Mesenchymal stem cell (in vitro differentiated cells and primary cell): Measurements from ENCODE around the gene SLC6A17.

Experiments used
- DNase-seq: peaks from one replicate; pipeline ENCODE4 v3.0.0-alpha.2; 2013
- H2AFZ ChIP-seq: one replicate; pipeline ENCODE4 v1.6.1; 2013; ENCODE audit warnings: low read depth, mild to moderate bottlenecking, control low read depth, inconsistent platforms, low read length, moderate library complexity
- H2AK5ac ChIP-seq: 2 replicates; pipeline ENCODE4 v1.6.1; 2013; ENCODE audit warnings: low read length, moderate library complexity, mild to moderate bottlenecking, inconsistent platforms; ENCODE audit not compliant: severe bottlenecking
- H2BK120ac ChIP-seq: one replicate; pipeline ENCODE4 v1.6.1; 2013; ENCODE audit warnings: low read depth, mild to moderate bottlenecking, inconsistent platforms, low read length, moderate library complexity
- H2BK12ac ChIP-seq, 2 experiments: one replicate each; pipeline ENCODE4 v1.6.1; 2013; ENCODE audit warnings: inconsistent platforms in 2 of 2, low read length in 2 of 2, mild to moderate bottlenecking in 2 of 2, moderate library complexity in 2 of 2, control low read depth in 1 of 2
- H2BK15ac ChIP-seq: one replicate; pipeline ENCODE4 v1.6.1; 2013; ENCODE audit warnings: mild to moderate bottlenecking, low read depth, inconsistent platforms; ENCODE audit not compliant: poor library complexity, severe bottlenecking
- H2BK5ac ChIP-seq: 2 replicates; pipeline ENCODE4 v1.6.1; 2013; ENCODE audit warnings: low read depth, mild to moderate bottlenecking, low read length, control low read depth, inconsistent platforms; ENCODE audit not compliant: poor library complexity, severe bottlenecking
- H3K14ac ChIP-seq, 2 experiments: one replicate each; pipeline ENCODE4 v1.6.1; 2013; ENCODE audit warnings: inconsistent platforms in 2 of 2, low read length in 2 of 2, control low read depth in 1 of 2, mild to moderate bottlenecking in 1 of 2, moderate library complexity in 1 of 2
- H3K18ac ChIP-seq, 2 experiments: one replicate each; pipeline ENCODE4 v1.6.1; 2013; ENCODE audit warnings: inconsistent platforms in 2 of 2, low read length in 2 of 2, control low read depth in 1 of 2, low read depth in 1 of 2, mild to moderate bottlenecking in 1 of 2
- H3K23ac ChIP-seq, 2 experiments: one replicate each; pipeline ENCODE4 v1.6.1; 2013; ENCODE audit warnings: inconsistent platforms in 2 of 2, low read length in 2 of 2, mild to moderate bottlenecking in 2 of 2, moderate library complexity in 2 of 2, control low read depth in 1 of 2
- H3K27ac ChIP-seq: 2 replicates; pipeline ENCODE4 v1.5.1; 2013; ENCODE audit warnings: mild to moderate bottlenecking, moderate library complexity, low read length, control low read depth, inconsistent platforms; ENCODE audit not compliant: poor library complexity, severe bottlenecking
- H3K27me3 ChIP-seq, 2 experiments: 2 replicates each; pipeline versions ENCODE4 v1.6.1 to v1.7.0; 2013; ENCODE audit warnings: low read length in 2 of 2, mild to moderate bottlenecking in 2 of 2, moderate library complexity in 2 of 2, control low read depth in 1 of 2, inconsistent platforms in 1 of 2; ENCODE audit not compliant: control insufficient read depth in 1 of 2, insufficient read depth in 1 of 2
- H3K36me3 ChIP-seq, 2 experiments: 2 replicates each; pipeline versions ENCODE4 v1.6.1 to v1.7.0; 2013; ENCODE audit warnings: low read length in 2 of 2, control low read depth in 1 of 2, inconsistent platforms in 1 of 2, low read depth in 1 of 2, mild to moderate bottlenecking in 1 of 2; ENCODE audit not compliant: insufficient read depth in 2 of 2, control insufficient read depth in 1 of 2
- H3K4ac ChIP-seq, 2 experiments: one replicate each; pipeline ENCODE4 v1.6.1; 2013; ENCODE audit warnings: inconsistent platforms in 2 of 2, low read length in 2 of 2, mild to moderate bottlenecking in 2 of 2, moderate library complexity in 2 of 2, control low read depth in 1 of 2, low read depth in 1 of 2
- H3K4me1 ChIP-seq: 2 replicates; pipeline ENCODE4 v1.6.1; 2013; ENCODE audit warnings: low read depth, low read length, control low read depth; ENCODE audit not compliant: control insufficient read depth, insufficient read depth
- H3K4me2 ChIP-seq: 2 replicates; pipeline ENCODE4 v1.6.1; 2013; ENCODE audit warnings: low read length, mild to moderate bottlenecking, inconsistent platforms; ENCODE audit not compliant: poor library complexity, severe bottlenecking
- H3K4me3 ChIP-seq, 2 experiments: 2 replicates each; pipeline versions ENCODE4 v1.5.1 to v1.7.0; 2013; ENCODE audit warnings: low read length in 2 of 2, mild to moderate bottlenecking in 2 of 2, control low read depth in 1 of 2, low read depth in 1 of 2; ENCODE audit not compliant: insufficient read depth in 1 of 2
- H3K79me1 ChIP-seq: replicated peaks from 2 replicates; pipeline ENCODE4 v1.6.1; 2013; ENCODE audit warnings: mild to moderate bottlenecking, control low read depth, low read length, inconsistent platforms; ENCODE audit not compliant: poor library complexity, severe bottlenecking
- H3K9ac ChIP-seq: 2 replicates; pipeline ENCODE4 v1.7.0; 2013; ENCODE audit warnings: mild to moderate bottlenecking, low read length, moderate library complexity
- H3K9me3 ChIP-seq: 2 replicates; pipeline ENCODE4 v1.7.0; 2013; ENCODE audit warnings: mild to moderate bottlenecking, low read length; ENCODE audit not compliant: control insufficient read depth
- H4K8ac ChIP-seq: one replicate; pipeline ENCODE4 v1.6.1; 2013; ENCODE audit warnings: inconsistent platforms, mild to moderate bottlenecking, low read length, moderate library complexity
- H4K91ac ChIP-seq: one replicate; pipeline ENCODE4 v1.6.1; 2013; ENCODE audit warnings: mild to moderate bottlenecking, low read length, inconsistent platforms
- WGBS: methylation state at CpG from one replicate; pipeline ENCODE4 v1.1.7; 2013; ENCODE audit warnings: mixed read lengths; 5-methylcytosine and 5-hydroxymethylcytosine counted together

SLC6A17 gene

DNA sequence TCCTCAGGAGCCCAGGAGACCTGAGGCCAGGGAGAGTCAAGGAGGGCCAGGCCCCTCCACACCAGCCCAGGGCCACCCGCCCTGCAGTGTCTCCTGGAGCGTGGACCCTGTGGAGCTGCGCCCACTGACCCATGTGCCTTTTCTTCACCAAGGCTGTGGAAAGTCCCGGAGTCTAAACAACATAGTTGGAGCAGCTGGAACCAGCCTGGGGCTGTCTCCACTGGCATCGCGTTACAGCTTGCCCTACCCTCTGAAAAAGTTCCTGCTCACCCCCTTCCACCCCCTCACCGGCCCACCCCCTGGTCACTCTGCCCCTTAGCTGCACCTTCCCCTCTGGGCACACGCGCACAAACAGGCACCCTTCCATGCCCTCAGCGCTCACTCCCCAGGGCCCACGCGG is 78.1 kb downstream of the SLC6A17 start:
- Histone ChIP-seq H3K36me3 (peaks cover 0 to 77% of the 10 kb centered on the region in 2 experiments), H3K27me3 (peaks cover 0 to 21% of the 10 kb centered on the region in 2 experiments), H4K91ac (no peak overlapping the region), H2BK12ac (no peak overlapping the region), H2BK15ac (no peak overlapping the region), H3K4me2 (no peak overlapping the region), H4K8ac (no peak overlapping the region), H2BK5ac (no peak overlapping the region), H3K27ac (no peak overlapping the region), H3K4me3 (no peak overlapping the region), H3K14ac (no peak overlapping the region), H3K79me1 (no peaks in the 10 kb centered on the region), H3K4me1 (no peaks in the 10 kb centered on the region), H2AK5ac (no peak overlapping the region), H3K18ac (no peak overlapping the region), H3K23ac (no peak overlapping the region), H2AFZ (no peak overlapping the region), H2BK120ac (no peak overlapping the region), H3K9me3 (no peaks in the 10 kb centered on the region), H3K9ac (no peak overlapping the region), H3K4ac (no peak overlapping the region)
- no peak for DNase-seq
- WGBS: 87% methylated on average over 12 of the region's 12 CpGs

DNA sequence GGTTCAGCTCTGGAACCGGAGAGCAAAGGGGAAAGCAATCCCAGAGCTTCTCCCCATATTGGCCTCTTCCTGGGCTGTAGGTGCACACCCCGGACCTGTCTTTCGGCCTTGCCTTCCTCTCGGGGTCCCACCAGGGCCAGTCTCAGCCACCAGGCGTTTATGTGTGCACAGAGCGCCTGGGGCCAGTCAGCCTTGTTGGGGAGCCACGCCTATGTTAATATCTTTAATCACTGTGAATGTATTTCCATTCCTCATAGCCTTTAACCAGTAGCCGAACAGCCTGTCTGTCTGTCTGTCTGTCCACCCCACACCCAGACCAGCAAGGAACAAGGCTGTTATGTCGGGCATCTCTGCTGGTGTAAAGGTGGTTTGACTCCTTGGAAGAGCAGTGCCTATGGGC is 78.6 kb downstream of the SLC6A17 start:
- peaks cover 0 to 72% of the 10 kb centered on the region in 2 experiments for H3K36me3 ChIP-seq
- H2BK120ac ChIP-seq: no peak overlapping the region
- no peak overlapping the region for H4K91ac ChIP-seq
- H3K4ac ChIP-seq: no peak overlapping the region
- H3K18ac ChIP-seq: no peak overlapping the region
- no peaks in the 10 kb centered on the region for H3K4me1 ChIP-seq
- H2BK5ac ChIP-seq: no peak overlapping the region
- H3K14ac ChIP-seq: no peak overlapping the region
- no peak overlapping the region for H2BK15ac ChIP-seq
- H3K27me3 ChIP-seq: peaks cover 0 to 23% of the 10 kb centered on the region in 2 experiments
- H3K4me2 ChIP-seq: no peak overlapping the region
- H3K23ac ChIP-seq: no peak overlapping the region
- no peak overlapping the region for H3K27ac ChIP-seq
- H3K9ac ChIP-seq: no peak overlapping the region
- no peak for DNase-seq
- no peaks in the 10 kb centered on the region for H3K9me3 ChIP-seq
- no peak overlapping the region for H2AK5ac ChIP-seq
- no peak overlapping the region for H3K4me3 ChIP-seq
- 92% methylated on average over 8 of the region's 9 CpGs for WGBS
- H2BK12ac ChIP-seq: no peak overlapping the region
- H4K8ac ChIP-seq: no peak overlapping the region
- H2AFZ ChIP-seq: no peak overlapping the region
- H3K79me1 ChIP-seq: no peaks in the 10 kb centered on the region

DNA sequence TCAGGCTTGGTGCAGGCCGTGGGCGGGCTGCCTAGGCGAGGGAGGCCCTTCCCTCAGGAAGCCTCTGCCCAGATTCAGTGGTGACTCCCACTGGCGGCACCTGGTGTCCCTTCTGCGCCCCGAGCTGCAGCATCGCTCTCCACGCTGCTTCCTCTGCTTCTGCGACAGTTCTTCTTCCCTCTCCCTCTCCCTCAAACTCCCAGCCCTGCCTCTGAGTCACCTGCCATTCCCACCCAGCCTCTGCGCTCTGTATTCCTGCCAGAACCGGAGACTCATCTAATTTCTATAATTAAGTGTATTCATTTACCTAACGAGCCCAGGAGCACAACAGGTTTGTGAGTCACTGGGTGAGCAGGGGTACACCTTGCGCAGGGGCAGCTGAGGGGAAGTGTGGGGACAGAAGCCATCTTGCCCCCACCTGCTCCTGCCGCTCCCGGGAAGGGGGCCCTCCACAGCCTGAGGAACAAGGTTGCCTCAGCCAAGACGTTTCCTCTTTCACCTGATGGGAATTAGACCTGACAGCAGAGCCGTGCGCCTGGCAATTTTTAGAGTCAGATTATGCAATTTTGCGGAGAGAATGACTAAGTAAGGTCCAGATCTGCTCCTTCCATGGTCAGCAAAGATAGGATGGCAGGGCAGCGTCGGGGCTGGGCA is 79.2 kb downstream of the SLC6A17 start:
- H3K27ac ChIP-seq: no peak overlapping the region
- 79% methylated on average over 21 of the region's 21 CpGs for WGBS
- no peak overlapping the region for H3K4me3 ChIP-seq
- no peak overlapping the region for H2BK15ac ChIP-seq
- no peaks in the 10 kb centered on the region for H3K9me3 ChIP-seq
- no peaks in the 10 kb centered on the region for H3K79me1 ChIP-seq
- no peak overlapping the region for H3K9ac ChIP-seq
- peaks cover 0 to 66% of the 10 kb centered on the region in 2 experiments for H3K36me3 ChIP-seq
- no peak overlapping the region for H4K8ac ChIP-seq
- no peak overlapping the region for H2BK5ac ChIP-seq
- H2AK5ac ChIP-seq: no peak overlapping the region
- no peak overlapping the region for H3K4me2 ChIP-seq
- no peak overlapping the region for H3K18ac ChIP-seq
- H3K23ac ChIP-seq: no peak overlapping the region
- no peak overlapping the region for H2BK120ac ChIP-seq
- H2AFZ ChIP-seq: no peak overlapping the region
- H2BK12ac ChIP-seq: no peak overlapping the region
- H3K14ac ChIP-seq: no peak overlapping the region
- no peak for DNase-seq
- no peak overlapping the region for H3K4ac ChIP-seq
- H3K27me3 ChIP-seq: peaks cover 0 to 24% of the 10 kb centered on the region in 2 experiments
- no peaks in the 10 kb centered on the region for H3K4me1 ChIP-seq
- H4K91ac ChIP-seq: no peak overlapping the region

DNA sequence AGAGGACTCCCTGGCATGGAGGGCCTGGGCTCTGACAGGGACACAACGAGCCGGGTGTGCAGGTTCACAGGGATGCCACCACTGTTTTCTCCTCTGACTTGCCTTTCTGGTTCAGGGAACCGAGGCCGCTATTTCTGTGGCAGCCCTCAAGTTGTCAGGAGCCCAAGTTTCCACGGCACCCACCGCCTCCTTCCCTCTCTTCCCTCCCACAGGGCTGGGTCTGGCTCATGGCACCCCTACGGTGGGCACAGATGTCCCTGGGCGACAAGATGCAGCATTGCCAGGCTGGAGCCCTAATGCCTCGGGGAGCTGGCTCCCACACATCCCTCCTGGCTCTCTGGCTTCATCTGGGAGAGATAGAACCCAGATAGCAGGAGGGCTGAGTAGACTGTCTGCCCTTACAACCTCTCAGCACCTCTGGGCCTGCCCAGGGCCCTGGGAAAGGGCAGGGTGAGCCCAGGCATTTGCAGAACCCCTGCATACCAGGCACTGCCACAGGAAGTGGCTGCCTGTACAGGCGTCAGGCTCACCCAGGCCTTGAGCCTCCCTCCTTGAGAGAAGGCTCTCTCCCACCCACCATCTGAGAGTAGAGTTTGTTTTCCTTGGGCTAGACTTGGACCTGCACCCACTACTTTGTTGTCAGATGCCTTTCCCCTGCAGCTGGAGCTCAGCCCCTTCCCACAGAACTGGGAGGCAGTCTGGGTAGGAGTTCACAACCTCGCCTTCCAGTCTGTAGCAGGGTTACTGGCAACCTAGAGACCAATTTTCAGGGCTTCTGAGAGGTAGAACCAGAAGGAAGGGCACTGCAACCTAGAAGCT is 80.3 kb downstream of the SLC6A17 start:
- Histone ChIP-seq H3K4me2 (no peak overlapping the region), H2BK12ac (no peak overlapping the region), H3K36me3 (peaks cover 0 to 55% of the 10 kb centered on the region in 2 experiments), H3K27me3 (peaks cover 0 to 32% of the 10 kb centered on the region in 2 experiments), H3K4ac (no peak overlapping the region), H3K9ac (no peak overlapping the region), H2BK120ac (no peak overlapping the region), H4K8ac (no peak overlapping the region), H3K4me1 (no peaks in the 10 kb centered on the region), H2AFZ (no peak overlapping the region), H3K79me1 (no peaks in the 10 kb centered on the region), H3K4me3 (no peak overlapping the region), H3K18ac (no peak overlapping the region), H3K27ac (no peak overlapping the region), H3K14ac (no peak overlapping the region), H3K9me3 (no peaks in the 10 kb centered on the region), H4K91ac (no peak overlapping the region), H3K23ac (no peak overlapping the region), H2BK15ac (no peak overlapping the region), H2AK5ac (no peak overlapping the region), H2BK5ac (no peak overlapping the region)
- no peak for DNase-seq
- 78% methylated on average over 11 of the region's 11 CpGs for WGBS
